ENCODE results near the gene STXBP4. TPM values are rescaled to one million over a fixed set of nuclear protein-coding genes. Genes with fewer than 3 reads are reported as not detected.

The STXBP4 gene
- total RNA-seq, 5 donors from 2014 or later (not counting 1 experiment from before 2014, with no cell fraction given), result 5.7 to 10.6 (median 9.1) TPM

- Histone ChIP-seq H3K4me3 (ENCODE audit: control insufficient read depth in 1 of 2, extremely low read depth in 1 of 2, low read length in 1 of 2) (no peak overlapping the region), H3K27ac (ENCODE audit: low read length) (no peak overlapping the region), H3K27me3 (replicated peaks in 1 of 2; ENCODE audit: control insufficient read depth in 2 of 2, extremely low read depth in 1 of 2, insufficient read depth in 2 of 2, low read length in 1 of 2) (no peaks in the 10 kb centered on the region), H3K36me3 (ENCODE audit: control insufficient read depth in 2 of 2, extremely low read depth in 1 of 2, insufficient read depth in 1 of 2, low read length in 1 of 2) (no peaks in the 10 kb centered on the region), H3K4me1 (ENCODE audit: control insufficient read depth in 1 of 2, extremely low read depth in 1 of 2, insufficient read depth in 2 of 2, low read length in 2 of 2) (no peaks in the 10 kb centered on the region), H3K9me3 (no peaks in the 10 kb centered on the region)
- Mint-ChIP-seq H3K27ac (no peak overlapping the region), H3K9me3 (peaks cover 3 to 25% (median 22%) of the 10 kb centered on the region in 3 donors), H3K36me3 (peaks cover 26% of the 10 kb centered on the region), H3K27me3 (no peaks in the 10 kb centered on the region), H3K4me1 (peaks cover 0 to 10% (median 0%) of the 10 kb centered on the region in 3 donors), H3K4me3 (no peak overlapping the region)
- ChIA-PET CTCF (no interaction called here), POLR2A (no interaction called here)
- ATAC-seq (replicated peaks in 1 of 4) (no peak), DNase-seq (peak in 1 of 35 experiments; percentile 2)
- 100% methylated on average over 1 of the region's 3 CpGs for WGBS (ENCODE audit: insufficient coverage)
Observed at GRCh38 chr17:55177159-55177854, 208.7 kb downstream of the STXBP4 start.

- H3K4me1 ChIP-seq (ENCODE audit: control insufficient read depth in 1 of 2, extremely low read depth in 1 of 2, insufficient read depth in 2 of 2, low read length in 2 of 2), result no peaks in the 10 kb centered on the region
- H3K27ac ChIP-seq (ENCODE audit: low read length), result no peak overlapping the region
- ATAC-seq (replicated peaks in 1 of 4) (no peak), DNase-seq (no peak)
- ChIA-PET CTCF (no interaction called here), POLR2A (interaction anchor here in 1 of 2 donors (0.8 kb wide), 1 partner anchor 12 kb away, joined by 3 read pairs; no protein-coding TSS in a partner anchor)
- no peaks in the 10 kb centered on the region for H3K27me3 ChIP-seq (replicated peaks in 1 of 2; ENCODE audit: control insufficient read depth in 2 of 2, extremely low read depth in 1 of 2, insufficient read depth in 2 of 2, low read length in 1 of 2)
- Mint-ChIP-seq H3K9me3 (peaks cover 5 to 30% (median 26%) of the 10 kb centered on the region in 3 donors), H3K4me1 (peaks cover 0 to 10% (median 0%) of the 10 kb centered on the region in 3 donors), H3K36me3 (peaks cover 26% of the 10 kb centered on the region), H3K27me3 (no peaks in the 10 kb centered on the region), H3K4me3 (no peak overlapping the region), H3K27ac (no peak overlapping the region)
- H3K36me3 ChIP-seq (ENCODE audit: control insufficient read depth in 2 of 2, extremely low read depth in 1 of 2, insufficient read depth in 1 of 2, low read length in 1 of 2), result no peaks in the 10 kb centered on the region
- no peaks in the 10 kb centered on the region for H3K9me3 ChIP-seq
- no CpG with 5 or more reads among the region's 2 CpGs for WGBS (ENCODE audit: insufficient coverage)
- no peak overlapping the region for H3K4me3 ChIP-seq (ENCODE audit: control insufficient read depth in 1 of 2, extremely low read depth in 1 of 2, low read length in 1 of 2)
Observed at GRCh38 chr17:55177855-55178217, 209.3 kb downstream of the STXBP4 start.

GRCh38 chr17:55186937-55187770 lies 218.6 kb downstream of the STXBP4 start:
- Histone ChIP-seq H3K36me3 (ENCODE audit: control insufficient read depth in 2 of 2, extremely low read depth in 1 of 2, insufficient read depth in 1 of 2, low read length in 1 of 2) (no peaks in the 10 kb centered on the region), H3K27ac (ENCODE audit: low read length) (no peak overlapping the region), H3K4me1 (ENCODE audit: control insufficient read depth in 1 of 2, extremely low read depth in 1 of 2, insufficient read depth in 2 of 2, low read length in 2 of 2) (no peaks in the 10 kb centered on the region), H3K4me3 (ENCODE audit: control insufficient read depth in 1 of 2, extremely low read depth in 1 of 2, low read length in 1 of 2) (no peak overlapping the region), H3K27me3 (replicated peaks in 1 of 2; ENCODE audit: control insufficient read depth in 2 of 2, extremely low read depth in 1 of 2, insufficient read depth in 2 of 2, low read length in 1 of 2) (no peaks in the 10 kb centered on the region), H3K9me3 (no peaks in the 10 kb centered on the region)
- WGBS (ENCODE audit: insufficient coverage), result 91% methylated on average over 4 of the region's 8 CpGs
- DNase-seq, result no peak
- Mint-ChIP-seq H3K9me3 (peaks cover 3 to 7% (median 6%) of the 10 kb centered on the region in 3 donors), H3K4me1 (no peaks in the 10 kb centered on the region), H3K27ac (no peak overlapping the region), H3K27me3 (peaks cover 0 to 2% of the 10 kb centered on the region in 2 donors), H3K4me3 (no peak overlapping the region), H3K36me3 (no peaks in the 10 kb centered on the region)
- ChIA-PET POLR2A (no interaction called here), CTCF (interaction anchor here in 1 of 2 donors (0.7 kb wide), 1 partner anchor 30 kb away, joined by 3 read pairs; no protein-coding TSS in a partner anchor)
- ATAC-seq (replicated peaks in 1 of 4), result no peak

GRCh38 chr17:55190748-55191147 lies 222.2 kb downstream of the STXBP4 start:
- Histone ChIP-seq H3K27ac (ENCODE audit: low read length) (no peak overlapping the region), H3K36me3 (ENCODE audit: control insufficient read depth in 2 of 2, extremely low read depth in 1 of 2, insufficient read depth in 1 of 2, low read length in 1 of 2) (no peaks in the 10 kb centered on the region), H3K9me3 (no peaks in the 10 kb centered on the region), H3K4me3 (ENCODE audit: control insufficient read depth in 1 of 2, extremely low read depth in 1 of 2, low read length in 1 of 2) (no peak overlapping the region), H3K4me1 (ENCODE audit: control insufficient read depth in 1 of 2, extremely low read depth in 1 of 2, insufficient read depth in 2 of 2, low read length in 2 of 2) (no peaks in the 10 kb centered on the region), H3K27me3 (replicated peaks in 1 of 2; ENCODE audit: control insufficient read depth in 2 of 2, extremely low read depth in 1 of 2, insufficient read depth in 2 of 2, low read length in 1 of 2) (no peaks in the 10 kb centered on the region)
- Mint-ChIP-seq H3K4me1 (no peaks in the 10 kb centered on the region), H3K27ac (no peak overlapping the region), H3K27me3 (peaks cover 2 to 7% of the 10 kb centered on the region in 2 donors), H3K36me3 (no peaks in the 10 kb centered on the region), H3K4me3 (no peak overlapping the region), H3K9me3 (no peaks in the 10 kb centered on the region)
- DNase-seq (no peak), ATAC-seq (replicated peaks in 1 of 4) (no peak)
- ChIA-PET POLR2A (no interaction called here), CTCF (no interaction called here)
- 67% methylated on average over 1 of the region's 2 CpGs for WGBS (ENCODE audit: insufficient coverage)

- Histone ChIP-seq H3K9me3 (no peaks in the 10 kb centered on the region), H3K27ac (ENCODE audit: low read length) (no peak overlapping the region), H3K27me3 (replicated peaks in 1 of 2; ENCODE audit: control insufficient read depth in 2 of 2, extremely low read depth in 1 of 2, insufficient read depth in 2 of 2, low read length in 1 of 2) (no peaks in the 10 kb centered on the region), H3K4me3 (ENCODE audit: control insufficient read depth in 1 of 2, extremely low read depth in 1 of 2, low read length in 1 of 2) (no peak overlapping the region), H3K36me3 (ENCODE audit: control insufficient read depth in 2 of 2, extremely low read depth in 1 of 2, insufficient read depth in 1 of 2, low read length in 1 of 2) (no peaks in the 10 kb centered on the region), H3K4me1 (ENCODE audit: control insufficient read depth in 1 of 2, extremely low read depth in 1 of 2, insufficient read depth in 2 of 2, low read length in 2 of 2) (no peaks in the 10 kb centered on the region)
- ChIA-PET POLR2A (no interaction called here), CTCF (no interaction called here)
- H3K4me1 Mint-ChIP-seq, result no peaks in the 10 kb centered on the region
- WGBS (ENCODE audit: insufficient coverage), result 75% methylated on average over 1 of the region's 2 CpGs
- peaks cover 13 to 19% of the 10 kb centered on the region in 2 donors for H3K27me3 Mint-ChIP-seq
- H3K36me3 Mint-ChIP-seq, result peaks cover 2% of the 10 kb centered on the region
- H3K27ac Mint-ChIP-seq, result no peak overlapping the region
- peaks cover 0 to 2% (median 2%) of the 10 kb centered on the region in 3 donors for H3K9me3 Mint-ChIP-seq
- DNase-seq (no peak), ATAC-seq (replicated peaks in 1 of 4) (no peak)
- H3K4me3 Mint-ChIP-seq, result no peak overlapping the region
Observed at GRCh38 chr17:55198690-55199370, 230.3 kb downstream of the STXBP4 start.

- ChIA-PET POLR2A (no interaction called here), CTCF (no interaction called here)
- no CpG with 5 or more reads among the region's 2 CpGs for WGBS (ENCODE audit: insufficient coverage)
- DNase-seq (no peak), ATAC-seq (replicated peaks in 1 of 4) (no peak)
- peaks cover 0 to 12% (median 4%) of the 10 kb centered on the region in 3 donors for H3K9me3 Mint-ChIP-seq
- peaks cover 5% of the 10 kb centered on the region for H3K36me3 Mint-ChIP-seq
- no peak overlapping the region for H3K27ac ChIP-seq (ENCODE audit: low read length)
- H3K27me3 ChIP-seq (replicated peaks in 1 of 2; ENCODE audit: control insufficient read depth in 2 of 2, extremely low read depth in 1 of 2, insufficient read depth in 2 of 2, low read length in 1 of 2), result no peaks in the 10 kb centered on the region
- no peaks in the 10 kb centered on the region for H3K9me3 ChIP-seq
- no peak overlapping the region for H3K27ac Mint-ChIP-seq
- no peaks in the 10 kb centered on the region for H3K36me3 ChIP-seq (ENCODE audit: control insufficient read depth in 2 of 2, extremely low read depth in 1 of 2, insufficient read depth in 1 of 2, low read length in 1 of 2)
- H3K4me1 Mint-ChIP-seq, result no peaks in the 10 kb centered on the region
- H3K4me3 ChIP-seq (ENCODE audit: control insufficient read depth in 1 of 2, extremely low read depth in 1 of 2, low read length in 1 of 2), result no peak overlapping the region
- H3K4me3 Mint-ChIP-seq, result no peak overlapping the region
- H3K27me3 Mint-ChIP-seq, result peaks cover 13 to 22% of the 10 kb centered on the region in 2 donors
- no peaks in the 10 kb centered on the region for H3K4me1 ChIP-seq (ENCODE audit: control insufficient read depth in 1 of 2, extremely low read depth in 1 of 2, insufficient read depth in 2 of 2, low read length in 2 of 2)
Observed at GRCh38 chr17:55200904-55201303, 232.3 kb downstream of the STXBP4 start.

Measured in T-cell (primary cell).